ENCODE measurements around the gene RAB4A.

RAB4A gene

DNA sequence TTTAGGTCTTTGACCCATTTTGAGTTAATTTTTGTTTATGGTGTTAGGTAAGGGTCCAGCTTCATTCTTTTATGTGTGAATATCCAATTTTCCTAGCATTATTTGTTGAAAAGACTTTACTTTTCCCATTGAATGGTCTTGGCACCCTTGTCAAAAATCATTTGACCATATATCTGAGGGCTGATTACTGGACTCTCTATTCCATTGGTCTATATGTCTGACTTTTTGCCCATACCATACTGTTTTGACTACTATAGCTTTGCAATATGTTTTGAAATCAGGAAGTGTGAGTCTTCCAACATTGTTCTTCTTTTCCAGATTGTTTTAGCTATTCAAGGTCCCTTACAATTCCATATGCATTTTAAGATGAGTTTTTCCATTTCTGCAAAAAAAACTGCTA lies 83.3 kb downstream of the RAB4A start (continued):
- TF ChIP-seq, protein P1, sequence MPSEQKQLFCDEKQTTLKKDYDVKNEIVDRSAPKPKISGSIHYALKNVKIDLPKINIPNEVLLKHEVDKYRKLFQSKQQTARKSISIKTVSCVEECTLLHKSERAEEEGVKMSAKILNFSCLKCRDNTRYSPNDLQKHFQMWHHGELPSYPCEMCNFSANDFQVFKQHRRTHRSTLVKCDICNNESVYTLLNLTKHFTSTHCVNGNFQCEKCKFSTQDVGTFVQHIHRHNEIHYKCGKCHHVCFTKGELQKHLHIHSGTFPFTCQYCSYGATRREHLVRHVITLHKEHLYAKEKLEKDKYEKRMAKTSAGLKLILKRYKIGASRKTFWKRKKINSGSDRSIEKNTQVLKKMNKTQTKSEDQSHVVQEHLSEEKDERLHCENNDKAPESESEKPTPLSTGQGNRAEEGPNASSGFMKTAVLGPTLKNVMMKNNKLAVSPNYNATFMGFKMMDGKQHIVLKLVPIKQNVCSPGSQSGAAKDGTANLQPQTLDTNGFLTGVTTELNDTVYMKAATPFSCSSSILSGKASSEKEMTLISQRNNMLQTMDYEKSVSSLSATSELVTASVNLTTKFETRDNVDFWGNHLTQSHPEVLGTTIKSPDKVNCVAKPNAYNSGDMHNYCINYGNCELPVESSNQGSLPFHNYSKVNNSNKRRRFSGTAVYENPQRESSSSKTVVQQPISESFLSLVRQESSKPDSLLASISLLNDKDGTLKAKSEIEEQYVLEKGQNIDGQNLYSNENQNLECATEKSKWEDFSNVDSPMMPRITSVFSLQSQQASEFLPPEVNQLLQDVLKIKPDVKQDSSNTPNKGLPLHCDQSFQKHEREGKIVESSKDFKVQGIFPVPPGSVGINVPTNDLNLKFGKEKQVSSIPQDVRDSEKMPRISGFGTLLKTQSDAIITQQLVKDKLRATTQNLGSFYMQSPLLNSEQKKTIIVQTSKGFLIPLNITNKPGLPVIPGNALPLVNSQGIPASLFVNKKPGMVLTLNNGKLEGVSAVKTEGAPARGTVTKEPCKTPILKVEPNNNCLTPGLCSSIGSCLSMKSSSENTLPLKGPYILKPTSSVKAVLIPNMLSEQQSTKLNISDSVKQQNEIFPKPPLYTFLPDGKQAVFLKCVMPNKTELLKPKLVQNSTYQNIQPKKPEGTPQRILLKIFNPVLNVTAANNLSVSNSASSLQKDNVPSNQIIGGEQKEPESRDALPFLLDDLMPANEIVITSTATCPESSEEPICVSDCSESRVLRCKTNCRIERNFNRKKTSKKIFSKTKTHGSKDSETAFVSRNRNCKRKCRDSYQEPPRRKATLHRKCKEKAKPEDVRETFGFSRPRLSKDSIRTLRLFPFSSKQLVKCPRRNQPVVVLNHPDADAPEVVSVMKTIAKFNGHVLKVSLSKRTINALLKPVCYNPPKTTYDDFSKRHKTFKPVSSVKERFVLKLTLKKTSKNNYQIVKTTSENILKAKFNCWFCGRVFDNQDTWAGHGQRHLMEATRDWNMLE (tag by site-specific recombination; conservative IDR thresholded peaks at IDR 0.05; ENCODE audit: low read depth) = 0 out of 2 replicates have a peak, but pooled peaks have one; percentile 21
- TF ChIP-seq, protein P2, sequence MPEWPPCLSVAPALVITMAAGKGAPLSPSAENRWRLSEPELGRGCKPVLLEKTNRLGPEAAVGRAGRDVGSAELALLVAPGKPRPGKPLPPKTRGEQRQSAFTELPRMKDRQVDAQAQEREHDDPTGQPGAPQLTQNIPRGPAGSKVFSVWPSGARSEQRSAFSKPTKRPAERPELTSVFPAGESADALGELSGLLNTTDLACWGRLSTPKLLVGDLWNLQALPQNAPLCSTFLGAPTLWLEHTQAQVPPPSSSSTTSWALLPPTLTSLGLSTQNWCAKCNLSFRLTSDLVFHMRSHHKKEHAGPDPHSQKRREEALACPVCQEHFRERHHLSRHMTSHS (tag by site-specific recombination; IDR thresholded peaks at IDR 0.05) = no peak
- TF ChIP-seq ZNF626 (tag by site-specific recombination; IDR thresholded peaks at IDR 0.05) = peak; percentile 77; the same call in 1 of the 2 replicates
- no peak for TF ChIP-seq ZNF747 (tag by site-specific recombination; IDR thresholded peaks at IDR 0.05)
- TF ChIP-seq, protein P3, sequence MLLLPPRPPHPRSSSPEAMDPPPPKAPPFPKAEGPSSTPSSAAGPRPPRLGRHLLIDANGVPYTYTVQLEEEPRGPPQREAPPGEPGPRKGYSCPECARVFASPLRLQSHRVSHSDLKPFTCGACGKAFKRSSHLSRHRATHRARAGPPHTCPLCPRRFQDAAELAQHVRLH (tag by site-specific recombination; IDR thresholded peaks at IDR 0.05) = peak; percentile 66; the same call in 1 of the 2 replicates
- TF ChIP-seq WT1 (tag by site-specific recombination; IDR thresholded peaks at IDR 0.05) = no peak
- TF ChIP-seq TRIM28 (IDR thresholded peaks at IDR 0.05; ENCODE audit: borderline replicate concordance, low read length) = peak; percentile 84; the same call in 1 of the 2 replicates

All from HEK293 (cell line).